Neural cell (in vitro differentiated cells): ENCODE results near the gene BCL2L14. TPM values are rescaled to one million over a fixed set of nuclear protein-coding genes. Genes with fewer than 3 reads are reported as not detected.

Source experiments
- H2AFZ ChIP-seq: fragments of 200-600, 300-800 bp; sonication (generic), shearing (Covaris generic); 2 replicates; pipeline ENCODE4 v1.6.0; 2014; ENCODE audit warnings: low read depth, mild to moderate bottlenecking, antibody characterized with exemption, low read length, moderate library complexity
- H3F3A ChIP-seq: fragments of 200-600 bp; shearing (Covaris generic); 2 replicates; pipeline ENCODE4 v1.6.1; 2016; ENCODE audit warnings: mild to moderate bottlenecking, moderate library complexity, mixed read lengths, antibody characterized with exemption, low read length; ENCODE audit not compliant: insufficient read depth, poor library complexity, severe bottlenecking
- H3K27ac ChIP-seq: fragments of 200-600, 300-800 bp; sonication (generic), shearing (Covaris generic); 2 replicates; pipeline ENCODE4 v1.5.1; 2014; ENCODE audit warnings: mild to moderate bottlenecking, low read length, moderate library complexity
- H3K27me3 ChIP-seq: fragments of 300-800, 200-600 bp; sonication (generic), shearing (Covaris generic); 2 replicates; pipeline ENCODE4 v1.6.0; 2014; ENCODE audit warnings: mild to moderate bottlenecking, low read depth, low read length, moderate library complexity; ENCODE audit not compliant: insufficient read depth
- H3K36me3 ChIP-seq: fragments of 300-800, 200-600 bp; sonication (generic), shearing (Covaris generic); 2 replicates; pipeline ENCODE4 v1.5.1; 2014; ENCODE audit warnings: mild to moderate bottlenecking, antibody characterized with exemption, low read length, moderate library complexity; ENCODE audit not compliant: insufficient read depth
- H3K4me2 ChIP-seq: fragments of 300-800, 200-600 bp; sonication (generic), shearing (Covaris generic); 2 replicates; pipeline ENCODE4 v1.6.0; 2014; ENCODE audit warnings: mild to moderate bottlenecking, low read length
- H3K4me3 ChIP-seq: fragments of 300-800, 200-600 bp; sonication (generic), shearing (Covaris generic); 2 replicates; pipeline ENCODE4 v1.5.1; 2014; ENCODE audit warnings: mild to moderate bottlenecking, low read length, moderate library complexity
- H3K79me2 ChIP-seq: fragments of 200-600 bp; shearing (Covaris generic); replicated peaks from 2 replicates; pipeline ENCODE4 v1.6.0; 2014; ENCODE audit warnings: mild to moderate bottlenecking, low read length, moderate library complexity; ENCODE audit not compliant: insufficient read depth
- H3K9ac ChIP-seq: fragments of 300-800, 200-600 bp; sonication (generic), shearing (Covaris generic); 2 replicates; pipeline ENCODE4 v1.6.1; 2016; ENCODE audit warnings: mild to moderate bottlenecking, low read length, mixed read lengths
- H3K9me2 ChIP-seq: fragments of 200-600 bp; shearing (Covaris generic); 2 replicates; pipeline ENCODE4 v1.6.1; 2016; ENCODE audit warnings: mild to moderate bottlenecking, low read length, mixed read lengths; ENCODE audit not compliant: insufficient read depth
- H3K9me3 ChIP-seq: fragments of 200-600, 300-800 bp; sonication (generic), shearing (Covaris generic); 2 replicates; pipeline ENCODE4 v1.6.1; 2016; ENCODE audit warnings: mild to moderate bottlenecking, mixed run types, low read length, moderate library complexity, mixed read lengths
- H4K20me1 ChIP-seq: fragments of 200-600 bp; shearing (Covaris generic); 2 replicates; pipeline ENCODE4 v1.6.1; 2016; ENCODE audit warnings: mild to moderate bottlenecking, mixed run types; ENCODE audit not compliant: insufficient read depth
- CTCF ChIP-seq: fragments of 450-650 bp; IDR thresholded peaks from 2 replicates; pipeline ENCODE4 v1.5.1; 2014; ENCODE audit warnings: antibody characterized with exemption, mild to moderate bottlenecking, moderate library complexity; ENCODE audit not compliant: poor library complexity, severe bottlenecking
- EP300 ChIP-seq: fragments of 450-650 bp; conservative IDR thresholded peaks from 2 replicates; pipeline ENCODE4 v1.6.1; 2014; ENCODE audit warnings: antibody characterized with exemption, mild to moderate bottlenecking, moderate library complexity; ENCODE audit not compliant: poor library complexity, severe bottlenecking
- EZH2 ChIP-seq: fragments of 200-600, 300-800 bp; shearing (Covaris generic), sonication (generic); IDR thresholded peaks from 2 replicates; pipeline ENCODE4 v1.6.1; 2014; ENCODE audit warnings: antibody characterized with exemption, low read length, borderline replicate concordance, mild to moderate bottlenecking; ENCODE audit not compliant: insufficient read depth, poor library complexity, severe bottlenecking
- MXI1 ChIP-seq: fragments of 450-650 bp; conservative IDR thresholded peaks from 2 replicates; pipeline ENCODE4 v1.6.1; 2014; ENCODE audit warnings: antibody characterized with exemption, mild to moderate bottlenecking; ENCODE audit not compliant: poor library complexity, severe bottlenecking
- POLR2AphosphoS5 ChIP-seq: IDR thresholded peaks from 2 replicates; pipeline ENCODE4 v1.6.1; 2012
- RAD21 ChIP-seq: fragments of 450-650 bp; conservative IDR thresholded peaks from 2 replicates; pipeline ENCODE4 v1.6.1; 2014; ENCODE audit warnings: antibody characterized with exemption, mild to moderate bottlenecking, moderate library complexity
- REST ChIP-seq: IDR thresholded peaks from 2 replicates; pipeline ENCODE4 v1.6.1; 2012; ENCODE audit warnings: borderline replicate concordance
- SMC3 ChIP-seq: fragments of 450-650 bp; conservative IDR thresholded peaks from 2 replicates; pipeline ENCODE4 v1.6.1; 2014; ENCODE audit warnings: antibody characterized with exemption, mild to moderate bottlenecking, moderate library complexity; ENCODE audit not compliant: poor library complexity
- TAF1 ChIP-seq: IDR thresholded peaks from 2 replicates; pipeline ENCODE4 v1.6.1; 2012; ENCODE audit warnings: low read depth
- polyA plus RNA-seq: library from polyadenylated mRNA; depleted of rRNA; stranded (reverse); fragments of >200 nt; gene quantifications from 2 replicates; pipeline ENCODE4 v1.2.3, GENCODE V29; 2014

BCL2L14 gene
- polyA plus RNA-seq, 1 donor from 2014 or later = not detected

- TF ChIP-seq MXI1 (no peak), SMC3 (no peak), EP300 (no peak), CTCF (no peak), POLR2AphosphoS5 (no peak), RAD21 (no peak), TAF1 (no peak), REST (no peak), EZH2 (no peak)
- no peak overlapping the region for H2AFZ ChIP-seq
- no peak overlapping the region for H3K9ac ChIP-seq
- no peaks in the 10 kb centered on the region for H3K9me3 ChIP-seq
- no peaks in the 10 kb centered on the region for H3K79me2 ChIP-seq
- no peaks in the 10 kb centered on the region for H3K27me3 ChIP-seq
- H3K36me3 ChIP-seq = no peaks in the 10 kb centered on the region
- no peaks in the 10 kb centered on the region for H3F3A ChIP-seq
- no peak overlapping the region for H3K4me2 ChIP-seq
- no peak overlapping the region for H3K27ac ChIP-seq
- H3K9me2 ChIP-seq = no peaks in the 10 kb centered on the region
- H3K4me3 ChIP-seq = no peak overlapping the region
- no peaks in the 10 kb centered on the region for H4K20me1 ChIP-seq
Measured at GRCh38 chr12:12034344-12034743, 36.4 kb upstream of the BCL2L14 start.

- no peaks in the 10 kb centered on the region for H4K20me1 ChIP-seq
- no peaks in the 10 kb centered on the region for H3K9me2 ChIP-seq
- H3K9me3 ChIP-seq = no peaks in the 10 kb centered on the region
- no peaks in the 10 kb centered on the region for H3K79me2 ChIP-seq
- no peaks in the 10 kb centered on the region for H3K36me3 ChIP-seq
- no peak overlapping the region for H3K9ac ChIP-seq
- H3K27me3 ChIP-seq = no peaks in the 10 kb centered on the region
- H3F3A ChIP-seq = no peaks in the 10 kb centered on the region
- H3K4me3 ChIP-seq = no peak overlapping the region
- H2AFZ ChIP-seq = no peak overlapping the region
- no peak overlapping the region for H3K4me2 ChIP-seq
- H3K27ac ChIP-seq = no peak overlapping the region
- TF ChIP-seq EZH2 (no peak), CTCF (no peak), POLR2AphosphoS5 (no peak), TAF1 (no peak), REST (no peak), RAD21 (no peak)
Measured at GRCh38 chr12:12035229-12035628, 35.5 kb upstream of the BCL2L14 start.
